Islet precursor cell (in vitro differentiated cells): ENCODE data around the gene SERPINB1.
"Not testable (repeated sequence)": the region's sequence is repeated elsewhere in the genome, so short reads cannot be mapped to it uniquely, and the experiment has no call there.

Experiments
- DNase-seq: peaks from one replicate; pipeline ENCODE4 v3.0.0-alpha.2; 2018

Gene SERPINB1

DNA sequence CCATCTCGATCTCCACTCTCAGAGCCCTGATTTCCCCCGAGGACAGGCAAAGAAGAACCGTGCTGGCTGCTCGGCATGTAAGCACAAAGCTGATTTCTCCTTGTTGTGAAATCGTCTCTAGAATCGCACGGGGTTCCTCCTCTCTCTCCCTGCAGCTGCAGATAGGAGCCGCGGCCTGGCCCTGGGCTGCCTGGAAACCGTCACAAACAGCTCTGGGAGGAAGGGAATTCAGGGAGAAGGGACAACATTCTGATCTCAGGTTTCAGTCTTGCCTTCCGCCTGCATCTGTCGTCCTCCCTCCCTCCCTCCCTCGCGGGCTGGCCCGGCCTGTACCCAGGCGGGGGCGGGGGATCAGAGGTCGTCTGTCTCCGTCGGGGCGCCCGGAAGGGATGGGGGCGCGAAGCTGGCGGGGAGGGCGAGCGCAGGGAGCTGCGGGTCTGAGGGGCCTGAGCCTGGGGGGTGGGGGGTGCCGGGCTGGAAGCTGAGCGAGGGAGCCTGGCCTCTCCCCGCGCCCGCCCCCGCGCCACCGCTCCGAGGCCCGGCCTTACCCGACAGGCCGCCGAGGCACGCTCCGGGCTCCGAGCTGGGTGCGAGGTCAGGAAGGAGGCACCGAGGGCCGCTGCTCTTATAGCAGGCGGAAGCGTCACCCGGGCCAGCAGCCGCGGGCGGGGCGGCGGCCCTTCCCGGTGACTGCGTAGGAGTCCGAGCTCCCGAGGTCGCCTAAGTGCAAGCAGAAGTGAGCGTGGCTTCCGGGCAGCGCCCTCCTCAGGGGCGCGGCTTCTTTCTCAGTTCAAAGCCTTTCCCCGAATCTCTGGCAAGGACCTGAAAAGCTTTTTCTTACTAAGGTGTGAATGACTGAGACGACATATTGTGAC is at the start of gene SERPINB1:
SERPINB1 (minus strand) TSS at position 600 of the 875 bp plus-strand sequence. CDS start 1,277 bp downstream, outside the sequence.
- peak; percentile 97 for DNase-seq

DNA sequence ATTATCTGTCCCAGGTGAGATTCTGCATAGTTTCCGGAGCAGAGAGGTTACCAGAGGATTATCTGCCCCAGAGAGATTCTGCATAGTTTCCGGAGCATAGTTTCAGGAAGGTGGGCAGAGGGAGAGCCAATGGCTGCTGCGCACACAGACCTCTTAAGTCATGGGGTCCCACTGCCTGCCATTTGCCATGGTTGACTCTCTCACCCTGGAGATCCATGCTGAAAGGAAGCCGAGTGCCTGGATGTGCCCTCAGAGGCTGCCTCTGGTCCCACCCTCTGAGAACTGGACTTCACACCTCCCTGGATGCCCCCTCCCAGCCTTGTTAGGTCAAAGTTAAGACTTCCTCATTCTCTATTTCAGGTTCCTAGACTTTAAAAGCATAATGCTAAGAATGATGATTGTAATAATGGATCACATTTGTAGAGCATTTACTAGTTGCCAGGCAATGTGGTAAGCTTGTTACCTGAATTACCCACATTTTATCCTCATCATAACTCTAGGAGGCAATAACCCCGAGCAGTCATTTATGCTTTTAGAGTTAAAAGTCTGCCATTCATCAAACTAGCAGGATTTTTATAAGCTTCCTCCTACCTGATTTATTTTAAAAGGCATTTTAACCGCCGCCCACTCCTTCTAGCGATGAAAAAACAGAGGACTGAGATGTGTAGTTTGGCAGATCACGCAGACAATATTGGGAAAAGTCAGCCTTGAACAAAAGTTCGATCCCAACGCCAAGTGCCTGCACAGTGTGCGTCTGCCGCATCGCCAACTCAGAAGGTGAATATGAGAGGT is 49.5 kb upstream of the SERPINB1 start:
- no peak for DNase-seq

DNA sequence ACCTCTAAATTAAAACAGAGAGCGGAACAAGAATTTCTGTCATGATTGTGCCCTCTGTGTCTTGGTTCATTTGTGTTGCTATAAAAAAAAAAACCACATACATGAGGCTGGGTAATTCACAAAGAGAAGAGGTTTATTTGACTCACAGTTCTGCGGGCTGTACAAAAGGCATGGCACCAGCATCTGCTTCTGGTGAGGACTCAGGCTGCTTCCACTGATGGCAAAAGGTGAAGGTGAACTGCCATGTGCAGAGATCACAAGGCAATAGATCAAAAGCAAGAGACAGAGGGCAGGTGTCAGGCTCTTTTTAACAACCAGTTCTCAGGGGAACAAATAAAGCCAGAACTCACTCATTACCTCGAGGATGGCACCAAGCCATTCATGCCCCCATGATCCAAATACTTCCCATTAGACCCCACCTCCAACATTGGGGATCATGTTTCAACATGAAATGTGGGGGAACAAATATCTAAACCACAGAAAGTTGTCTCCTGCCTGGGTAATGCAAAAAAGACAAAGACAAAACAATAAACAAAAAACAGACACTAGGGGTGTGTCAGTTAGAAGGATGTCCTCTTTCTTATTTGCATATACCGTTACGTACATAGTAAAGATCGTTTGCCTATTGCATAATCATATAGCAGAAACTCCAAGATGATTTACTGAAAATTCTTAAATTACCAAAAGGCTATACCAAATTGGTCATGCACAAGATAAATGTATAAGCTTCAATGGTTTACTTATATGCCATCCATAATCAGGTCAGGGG is 44.5 kb upstream of the SERPINB1 start:
- no peak for DNase-seq

DNA sequence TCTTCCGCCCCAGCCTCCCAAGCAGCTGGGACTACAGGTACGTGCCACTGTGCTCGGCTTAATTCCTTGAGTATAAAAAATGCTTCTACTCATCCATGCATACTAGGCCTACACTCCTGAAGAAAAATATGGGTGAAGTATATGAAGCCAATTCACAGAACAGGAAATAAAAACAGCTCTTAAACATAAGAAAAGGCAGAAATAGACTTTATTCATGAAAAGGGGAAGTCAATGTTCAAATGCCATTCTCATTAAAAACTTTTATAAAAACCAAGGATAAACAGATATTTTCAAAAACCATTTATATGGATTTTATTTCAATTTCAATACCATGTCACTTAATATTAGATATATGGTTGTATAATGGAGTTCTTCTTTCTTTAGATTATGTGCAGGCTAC is 43.1 kb upstream of the SERPINB1 start:
- no peak for DNase-seq

DNA sequence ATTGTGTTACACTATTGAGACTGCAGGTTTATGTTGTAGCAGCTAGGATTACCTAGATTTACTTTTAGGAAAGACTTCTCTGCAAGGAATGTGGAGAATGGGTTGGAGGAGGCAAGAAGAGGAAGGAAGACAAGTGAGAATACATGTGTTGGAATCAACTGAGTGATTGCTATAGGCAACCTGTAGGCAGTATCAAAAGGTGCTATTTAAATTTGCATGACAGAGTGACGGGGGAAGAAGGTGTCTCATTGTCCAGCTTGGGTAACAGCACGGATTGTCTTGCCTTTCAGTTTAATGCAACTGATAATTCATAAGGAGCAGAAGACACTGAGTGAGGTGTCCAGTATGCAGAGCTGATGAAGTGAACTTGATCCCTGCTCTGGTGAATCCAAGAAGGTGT is 42.0 kb upstream of the SERPINB1 start:
- no peak for DNase-seq

DNA sequence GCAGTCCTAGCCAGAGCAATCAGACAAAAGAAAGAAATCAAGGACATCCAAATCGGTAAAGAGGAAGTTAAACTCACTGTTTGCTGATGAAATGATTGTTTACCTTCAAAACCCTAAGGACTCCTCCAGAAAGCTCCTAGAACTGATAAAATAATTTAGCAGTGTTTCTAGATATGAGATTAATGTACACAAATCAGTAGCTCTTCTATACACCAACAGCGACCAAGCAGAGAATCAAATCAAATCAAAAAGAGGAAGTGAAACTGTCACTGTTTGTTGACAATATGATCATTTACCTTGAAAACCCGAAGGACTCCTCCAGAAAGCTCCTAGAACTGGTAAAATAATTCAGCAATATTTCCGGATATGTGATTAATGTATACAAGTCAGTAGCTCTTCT is 39.8 kb upstream of the SERPINB1 start:
- no peak for DNase-seq

DNA sequence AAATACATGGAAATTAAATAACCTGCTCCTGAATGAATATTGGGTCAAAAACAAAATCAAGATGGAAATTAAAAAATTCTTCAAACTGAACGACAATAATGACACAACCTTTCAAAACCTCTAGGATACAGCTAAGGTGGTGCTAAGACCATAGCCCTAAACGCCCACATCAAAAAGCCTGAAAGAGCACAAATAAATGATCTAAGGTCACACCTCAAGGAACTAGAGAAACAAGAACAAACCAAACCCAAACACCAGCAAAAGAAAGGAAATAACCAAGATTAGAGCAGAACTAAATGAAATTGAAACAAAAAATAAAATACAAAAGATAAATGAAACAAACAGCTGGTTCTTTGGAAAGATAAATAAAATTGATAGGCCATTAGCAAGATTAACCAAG is 38.5 kb upstream of the SERPINB1 start:
- not testable (repeated sequence) for DNase-seq

DNA sequence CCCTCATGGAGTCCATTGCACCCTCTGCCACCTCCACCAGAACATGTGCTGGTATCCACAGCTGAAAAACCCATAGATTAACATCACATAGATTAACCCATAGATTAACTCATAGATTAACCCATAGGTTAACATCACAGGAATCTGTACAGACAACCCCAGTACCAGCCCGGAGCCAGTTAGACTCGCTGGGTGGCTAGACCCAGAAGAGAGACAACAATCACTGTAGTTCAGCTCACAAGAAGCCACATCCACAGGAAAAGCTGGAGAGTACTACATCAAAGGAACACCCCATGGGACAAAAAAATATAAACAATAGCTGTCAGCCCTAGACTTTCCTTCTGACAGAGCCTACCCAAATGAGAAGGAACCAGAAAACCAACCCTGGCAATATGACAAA is 36.3 kb upstream of the SERPINB1 start:
- DNase-seq: peak; percentile 68

DNA sequence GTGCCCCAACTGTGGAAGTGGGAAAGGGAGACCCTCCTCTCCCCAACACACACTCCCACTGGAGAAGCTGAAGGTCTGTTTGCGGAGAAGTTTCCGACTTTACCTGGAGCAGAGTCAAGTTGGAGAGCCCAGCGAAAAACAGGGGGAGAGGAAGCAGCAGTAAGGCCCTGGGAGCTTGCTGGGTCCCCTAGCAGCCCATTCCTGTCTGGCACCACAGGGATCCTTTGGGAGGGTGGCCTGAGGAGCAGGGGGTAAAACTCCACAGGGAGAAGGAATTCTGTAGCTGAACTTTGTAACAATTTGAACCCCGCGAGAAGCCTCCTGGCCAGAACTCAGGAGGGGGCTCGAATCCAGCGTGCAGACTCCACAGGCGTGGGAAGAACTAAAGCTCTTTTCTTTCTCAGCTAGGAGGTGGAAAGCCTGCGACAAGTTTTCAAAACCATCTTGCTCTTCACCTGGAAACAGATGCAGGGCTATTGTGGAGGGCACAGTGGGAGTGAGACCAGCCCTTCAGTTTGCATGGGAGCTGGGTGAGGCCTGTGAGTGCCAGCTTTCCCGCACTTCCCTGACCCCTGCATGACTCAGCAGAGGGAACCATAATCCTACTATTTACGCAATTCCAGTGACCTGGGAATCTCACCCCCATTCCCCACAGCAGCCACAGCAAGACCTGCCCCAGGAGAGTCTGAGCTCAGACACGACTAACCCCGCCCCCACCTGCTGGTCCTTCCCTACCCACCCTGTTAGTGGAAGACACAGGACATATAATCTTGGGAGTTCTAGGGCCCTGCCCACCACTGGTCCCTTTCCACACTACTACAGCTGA is 35.6 kb upstream of the SERPINB1 start:
- peak; percentile 85 for DNase-seq

DNA sequence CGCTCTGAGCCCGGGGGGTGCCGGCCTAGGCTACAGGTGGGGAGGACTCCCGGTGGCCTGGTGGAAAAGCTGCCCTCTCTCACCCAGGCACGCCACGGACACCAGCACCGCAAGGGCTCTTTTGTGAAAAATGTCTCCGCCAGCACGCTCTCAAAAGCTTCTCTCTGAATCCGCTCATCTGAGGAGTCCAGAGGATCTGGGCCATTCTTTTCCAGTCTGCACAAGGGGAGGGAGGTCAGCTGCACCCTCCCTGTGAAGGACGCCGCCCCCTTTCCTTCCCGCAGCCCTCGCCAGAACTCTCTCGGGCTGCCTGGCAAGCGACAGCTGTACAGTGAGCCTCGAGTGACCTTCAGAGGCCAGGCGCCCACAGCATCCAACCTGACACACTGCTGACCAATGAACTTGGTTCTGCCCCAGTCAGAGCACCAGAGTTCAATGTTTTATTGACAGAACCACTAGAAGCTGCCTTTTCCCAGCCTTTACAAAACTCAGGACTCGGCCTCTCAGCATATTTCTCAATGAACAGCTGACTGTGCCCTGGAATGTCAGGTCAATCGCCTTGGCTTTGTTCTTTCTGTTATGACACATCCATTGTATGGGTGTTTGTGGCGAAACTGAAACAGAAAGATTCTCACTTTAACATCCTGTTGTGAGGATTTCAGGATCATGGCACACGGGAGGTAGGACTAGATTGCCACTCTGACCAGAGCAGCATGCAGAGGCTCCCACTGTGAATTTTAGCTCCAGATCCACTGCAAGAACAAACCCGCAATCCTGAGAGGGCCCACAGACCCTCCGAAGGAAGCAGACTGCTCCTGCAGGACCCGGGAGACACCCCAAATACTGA is 34.8 kb upstream of the SERPINB1 start:
- DNase-seq: peak; percentile 88

DNA sequence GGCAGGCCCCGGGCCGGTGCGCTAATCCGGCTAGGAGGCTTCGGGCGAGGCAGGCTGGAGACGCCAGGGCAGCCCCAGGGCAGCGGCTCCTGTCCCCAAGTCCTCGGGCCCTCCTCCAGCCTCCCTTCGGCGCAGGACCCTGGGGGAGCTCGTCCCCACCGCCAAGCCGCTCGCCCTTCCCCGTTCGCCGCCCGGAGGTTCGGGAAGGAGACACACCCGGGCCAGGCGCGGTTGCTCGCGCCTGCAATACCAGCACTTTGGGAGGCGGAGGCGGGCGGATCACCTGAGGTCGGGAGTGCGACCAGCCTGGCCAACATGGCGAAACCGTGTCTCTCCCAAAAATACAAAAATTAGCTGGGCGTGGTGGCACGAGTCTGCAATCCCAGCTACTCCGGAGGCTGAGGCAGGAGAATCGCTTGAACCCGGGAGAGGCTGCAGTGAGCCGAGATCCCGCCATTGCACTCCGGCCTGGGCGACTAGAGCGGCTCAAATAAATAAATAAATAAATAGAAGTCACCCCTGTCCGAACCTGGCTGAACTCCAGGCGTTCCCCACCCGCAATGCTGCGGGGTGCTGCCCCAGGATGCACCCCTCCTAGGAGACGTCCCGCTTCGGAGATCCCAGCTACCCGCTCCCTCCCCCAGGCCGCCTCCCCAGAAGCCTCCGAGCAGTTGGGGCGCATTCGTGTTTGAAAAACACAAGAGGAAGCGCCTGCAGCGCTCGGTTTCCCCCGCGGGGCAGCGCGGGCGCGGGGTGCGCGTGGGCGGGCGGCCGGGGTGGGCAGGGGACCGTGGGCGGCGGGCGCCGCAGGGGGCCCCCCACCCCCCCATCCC is 33.9 kb upstream of the SERPINB1 start:
- DNase-seq: no peak

DNA sequence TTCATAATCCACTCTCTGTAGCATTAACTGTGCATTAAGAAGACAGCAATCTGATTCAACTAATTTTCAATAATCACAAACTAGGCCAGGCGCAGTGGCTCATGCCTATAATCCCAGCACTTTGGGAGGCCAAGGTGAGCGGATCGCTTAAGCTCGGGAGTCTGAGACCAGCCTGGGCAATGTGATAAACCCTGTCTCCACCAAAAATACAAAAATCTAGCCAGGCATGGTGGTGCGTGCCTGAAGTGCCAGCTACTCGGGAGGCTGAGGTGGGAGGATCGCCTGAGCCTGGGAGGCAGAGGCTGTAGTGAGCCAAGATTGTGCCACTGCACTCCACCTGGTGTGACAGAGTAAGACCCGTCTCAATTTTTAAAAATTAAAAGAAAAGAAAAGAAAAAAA is 32.0 kb upstream of the SERPINB1 start:
- no peak for DNase-seq

DNA sequence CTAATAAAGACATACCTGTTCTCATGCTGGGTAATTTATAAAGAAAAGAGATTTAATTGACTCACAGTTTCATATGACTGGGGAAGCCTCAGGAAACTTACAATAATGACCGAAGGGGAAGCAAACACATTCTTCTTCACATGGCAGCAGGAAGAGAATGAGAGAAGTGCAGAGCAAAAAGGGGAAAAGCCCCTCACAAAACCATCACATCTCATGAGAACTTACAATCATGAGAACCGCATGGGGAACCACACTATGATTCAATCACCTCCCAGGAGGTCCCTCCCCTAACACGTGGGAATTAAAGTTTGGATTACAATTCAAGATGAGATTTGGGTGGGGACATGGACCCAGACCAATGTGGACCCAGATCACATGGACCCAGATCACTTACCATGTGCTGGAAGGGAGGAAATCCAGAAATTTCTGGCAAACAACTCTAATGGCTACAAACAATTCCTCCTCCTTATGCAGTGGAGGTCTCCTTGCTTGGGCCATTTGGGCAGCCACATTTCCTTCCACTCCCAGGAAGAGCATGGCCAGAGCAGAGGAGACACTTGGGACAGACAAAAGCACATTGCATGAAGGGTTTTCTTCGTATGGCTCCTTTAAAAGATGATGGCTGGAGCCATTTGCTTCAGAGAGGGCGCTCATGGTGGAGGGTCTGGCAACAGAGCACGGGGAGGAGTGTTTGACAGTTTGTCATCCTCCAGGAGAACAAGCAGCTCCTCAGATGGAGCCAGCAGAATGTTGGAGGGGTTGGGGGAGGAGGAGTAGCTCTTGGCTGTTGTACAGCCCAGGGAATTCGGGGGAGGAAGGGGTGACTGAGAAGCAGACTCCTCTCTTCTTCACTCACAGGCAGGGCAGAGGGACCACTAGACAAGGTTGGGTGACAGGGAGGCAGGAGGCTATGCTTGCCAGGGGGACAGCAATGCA is 31.0 kb upstream of the SERPINB1 start:
- no peak for DNase-seq

DNA sequence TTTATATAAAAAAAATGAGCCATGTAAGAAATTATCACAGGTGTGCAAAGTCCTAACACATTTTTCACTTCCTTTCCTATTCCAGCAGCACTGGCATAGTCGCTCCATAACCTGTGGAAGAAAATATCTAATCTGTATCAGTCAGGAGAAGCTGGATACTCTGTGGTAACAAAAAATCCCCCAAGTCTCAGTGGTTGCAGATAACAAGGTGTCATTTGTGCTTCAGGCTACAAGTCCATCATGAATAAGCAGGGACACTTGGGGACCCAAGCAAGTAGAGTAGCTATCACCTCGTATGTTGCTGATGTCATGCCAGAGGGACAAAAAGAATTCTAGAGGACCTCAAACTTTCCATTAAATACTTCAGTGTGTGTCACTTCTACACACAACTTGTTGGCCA is 30.3 kb upstream of the SERPINB1 start:
- DNase-seq: no peak

DNA sequence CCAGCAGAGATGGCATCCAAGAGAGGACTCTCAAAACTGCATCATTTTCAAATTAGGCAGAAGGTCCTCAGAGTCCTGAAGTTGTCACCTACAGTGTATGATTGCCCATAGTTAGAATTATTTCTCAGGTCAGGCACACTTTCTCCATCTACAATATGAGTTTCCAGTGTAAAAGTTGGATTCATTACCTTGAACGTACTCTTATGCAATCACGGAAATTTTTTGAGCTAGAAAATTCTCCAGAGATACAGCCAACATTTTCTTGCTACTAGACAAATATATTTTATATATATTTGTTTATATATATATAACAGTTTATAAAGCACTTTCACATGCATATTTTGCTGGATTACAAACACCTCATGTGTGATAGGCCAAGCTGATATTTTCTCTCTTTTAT is 29.4 kb upstream of the SERPINB1 start:
- no peak for DNase-seq

DNA sequence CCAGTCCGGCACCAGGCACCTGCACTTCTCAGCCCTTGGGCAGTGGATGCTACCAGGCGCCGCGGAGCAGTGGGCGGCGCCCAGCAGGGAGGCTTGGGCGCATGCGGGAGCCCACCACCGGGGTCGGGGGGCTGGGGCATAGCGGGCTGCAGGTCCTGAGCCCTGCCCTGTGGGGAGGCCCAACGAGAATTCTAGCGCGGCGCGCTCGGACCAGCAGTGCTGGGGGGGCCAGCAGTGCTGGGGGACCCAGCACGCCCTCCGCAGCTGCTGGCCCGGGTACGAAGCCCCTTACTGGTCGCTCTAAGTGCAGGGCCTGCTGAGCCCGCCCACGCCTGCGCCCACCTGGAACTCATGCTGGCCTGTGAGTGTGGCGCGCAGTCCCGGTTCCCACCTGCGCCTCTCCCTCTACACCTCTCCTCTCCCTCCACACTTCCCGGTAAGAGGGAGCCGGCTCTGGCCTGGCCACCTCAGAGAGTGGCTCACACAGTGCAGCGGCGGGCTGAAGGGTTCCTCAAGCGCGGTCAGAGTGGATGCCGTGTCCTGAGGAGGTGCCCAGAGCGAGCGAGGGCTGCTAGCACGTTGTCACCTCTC is 28.5 kb upstream of the SERPINB1 start:
- DNase-seq: no peak

DNA sequence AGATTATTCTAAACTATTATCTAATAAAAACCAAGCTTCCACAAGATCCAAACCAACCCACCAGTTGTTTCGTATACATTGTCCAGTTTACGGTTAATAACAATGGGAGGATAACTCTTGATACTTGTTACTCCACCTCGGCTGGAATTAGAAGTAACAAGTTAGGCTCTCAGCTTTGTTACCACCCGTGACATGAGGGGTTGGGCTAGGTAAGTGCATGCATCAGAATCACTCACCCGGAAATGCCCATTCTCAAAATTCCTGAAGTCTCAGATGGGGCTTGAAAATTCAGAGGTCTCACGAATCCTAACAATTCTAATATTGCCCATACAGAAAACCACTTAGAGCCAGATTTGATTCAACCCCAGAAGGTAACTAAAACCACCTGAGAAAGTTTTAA is 27.0 kb upstream of the SERPINB1 start:
- DNase-seq: no peak

DNA sequence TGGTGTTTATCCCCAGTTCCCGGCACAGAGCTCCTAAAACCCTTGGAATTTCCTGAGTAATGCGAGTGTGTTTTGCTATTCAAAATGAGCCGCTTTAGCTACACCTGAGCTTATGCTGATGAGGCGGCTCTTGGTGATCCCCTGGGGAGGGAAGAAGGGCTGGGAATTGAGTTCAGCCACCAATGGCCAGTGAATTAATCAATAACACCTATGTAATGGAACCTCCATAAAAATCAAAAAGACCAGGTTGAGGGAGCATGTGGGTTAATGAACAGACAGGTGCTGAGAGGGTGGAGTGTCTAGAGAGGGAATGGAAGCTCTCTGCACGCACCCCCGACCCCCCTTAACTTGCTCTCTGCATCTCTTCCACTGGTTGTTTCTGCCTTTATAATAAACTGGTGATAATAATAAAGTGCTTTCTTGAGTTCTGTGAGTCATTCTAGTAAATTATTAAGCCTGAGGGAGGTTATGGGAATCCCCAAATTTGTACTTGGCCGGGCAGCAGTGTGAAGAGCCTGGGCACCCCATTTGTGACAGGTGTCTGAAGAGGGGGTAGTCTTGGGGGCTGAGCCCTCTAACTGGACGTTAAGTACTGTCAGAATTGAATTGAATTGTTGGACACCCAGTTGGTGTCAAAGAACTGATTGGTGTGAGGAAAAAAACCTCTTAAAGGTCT is 24.6 kb upstream of the SERPINB1 start:
- no peak for DNase-seq
